Heart right ventricle (tissue), 16 donors: Measurements from ENCODE around the gene PRPF4. TPM values are rescaled to one million over a fixed set of nuclear protein-coding genes. Genes with fewer than 3 reads are reported as not detected.

ENCODE experiments used
- ATAC-seq, 8 donors: fragments of 200-7000 bp; cut with Tn5 transposase; one replicate each; pipeline ENCODE4 v1.9.1; 2020; ENCODE audit warnings: mild to moderate bottlenecking in 8 of 8, moderate library complexity in 8 of 8, moderate number of reproducible peaks in 1 of 8
- DNase-seq, 2 donors: peaks; one replicate each; pipeline ENCODE4 v3.0.0-alpha.2; 2020
- H3K27ac ChIP-seq, 10 donors: fragments of 200-600 bp; sonication (generic) in 2 of 10; one replicate each; pipeline versions ENCODE4 v1.5.0 to v1.8.0; 2020 to 2022; ENCODE audit warnings: mild to moderate bottlenecking in 3 of 10
- H3K27me3 ChIP-seq, 7 donors: fragments of 200-600 bp; one replicate each; pipeline ENCODE4 v1.8.0; 2021 to 2022; ENCODE audit warnings: mild to moderate bottlenecking in 2 of 7
- H3K36me3 ChIP-seq, 9 donors: fragments of 200-600 bp; sonication (generic) in 1 of 9; one replicate each; pipeline versions ENCODE4 v1.5.0 to v1.8.0; 2020 to 2022; ENCODE audit warnings: mild to moderate bottlenecking in 2 of 9
- H3K4me1 ChIP-seq, 9 donors: fragments of 200-600 bp; sonication (generic) in 1 of 9; one replicate each; pipeline versions ENCODE4 v1.5.0 to v1.8.0; 2020 to 2022; ENCODE audit warnings: mild to moderate bottlenecking in 4 of 9
- H3K4me3 ChIP-seq, 10 donors: fragments of 200-600 bp; sonication (generic) in 2 of 10; one replicate each; pipeline versions ENCODE4 v1.5.0 to v1.8.0; 2020 to 2022; ENCODE audit warnings: mild to moderate bottlenecking in 7 of 10, moderate library complexity in 2 of 10
- H3K9me3 ChIP-seq, 11 donors: fragments of 200-600 bp in 10 of 11; sonication (generic) in 2 of 11; one replicate each; pipeline versions ENCODE4 v1.5.0 to v1.8.0; 2013 to 2022; ENCODE audit warnings: mild to moderate bottlenecking in 2 of 11, control low read depth in 1 of 11, moderate library complexity in 1 of 11
- WGBS, 2 donors: extraction: QIAGEN DNeasy Blood & Tissue Kit; methylation state at CpG; one replicate each; pipeline ENCODE4 v1.1.7; 2013; ENCODE audit warnings: inconsistent platforms in 1 of 2; 5-methylcytosine and 5-hydroxymethylcytosine counted together
- intact Hi-C, 10 donors: fragments of 100-400 bp; cut with DNase I; formaldehyde crosslinking; loops; one replicate each; pipeline versions ENCODE4 v1.11.1 to v1.14.2; 2022
- polyA plus RNA-seq, 2 donors: library from polyadenylated mRNA; stranded (reverse); fragments of 200-250 nt; gene quantifications; one replicate each; pipeline ENCODE4 v1.2.3, GENCODE V29; 2013
- total RNA-seq, 10 donors: library from RNA; stranded (reverse); fragmentation: NEBNext Ultra II Directional in 3 of 10; extraction: Animal tissue kit (Norgen Biotek cat#: 25700) in 3 of 10; gene quantifications; one replicate each; pipeline versions ENCODE4 v1.2.1 to v1.2.4, GENCODE V29; 2021 to 2023
- TF ChIP-seq, protein P1 (sequence below), 9 donors: fragments of 200-600 bp; sonication (generic) in 2 of 9; IDR thresholded peaks; one replicate each; pipeline versions ENCODE4 v1.5.0 to v1.8.0; 2021 to 2022; ENCODE audit warnings: antibody characterized with exemption in 9 of 9, mild to moderate bottlenecking in 5 of 9, moderate library complexity in 1 of 9
- donor health status: Arrhythmogenic right ventricular cardiomyopathy.
- donor health status: ischemic (EF 13 %, LVEDD 7.1; RV severe dilation, severe dysfunction).
- donor health status: healthy with polysubstance abuse.
- donor health status: DM: no; HTN: yes; CAD: no.
- donor health status: DM: no; HTN: no; CAD: no.
- donor health status: ischemic (EF 25% LVEDD 6.9; RV normal size, moderate dysfunction).
- donor health status: ischemic (EF 25% LVEDD 5.7; RV mildly dilated, moderate dysfunction).
- donor health status: healthy.
- donor health status: DM: yes; HTN: yes; CAD: no.
- donor health status: Ischemic cardiomyopathy.
- donor health status: ischemic (EF 35%, LVEDD 5.7; RV mildly dilated, moderate dysfunction).
- donor health status: nonischemic (EF 11% LVEDD 7.7; RV severe dilation, severe dysfunction).
- donor health status: DM: yes; HTN: yes; CAD: no.
- donor health status: PGD.
- donor health status: ischemic (EF 29% LVEDD 5.4; RV normal size, mild dysfunction).
- donor health status: nonischemic (EF 23%, LVEDD 6.1; RV moderate dilation, normal function).

The PRPF4 gene
- total and polyA plus RNA-seq, 12 donors: 5.3 to 17.2 (median 13.3) TPM

GRCh38 chr9:113337714-113338113, 62.3 kb downstream of the PRPF4 start:
- DNase-seq: no peak
- H3K27ac ChIP-seq: no peak overlapping the region
- intact Hi-C loops: no loop called here
- H3K4me3 ChIP-seq: no peak overlapping the region
- no peak for ATAC-seq
- TF ChIP-seq, protein P1, sequence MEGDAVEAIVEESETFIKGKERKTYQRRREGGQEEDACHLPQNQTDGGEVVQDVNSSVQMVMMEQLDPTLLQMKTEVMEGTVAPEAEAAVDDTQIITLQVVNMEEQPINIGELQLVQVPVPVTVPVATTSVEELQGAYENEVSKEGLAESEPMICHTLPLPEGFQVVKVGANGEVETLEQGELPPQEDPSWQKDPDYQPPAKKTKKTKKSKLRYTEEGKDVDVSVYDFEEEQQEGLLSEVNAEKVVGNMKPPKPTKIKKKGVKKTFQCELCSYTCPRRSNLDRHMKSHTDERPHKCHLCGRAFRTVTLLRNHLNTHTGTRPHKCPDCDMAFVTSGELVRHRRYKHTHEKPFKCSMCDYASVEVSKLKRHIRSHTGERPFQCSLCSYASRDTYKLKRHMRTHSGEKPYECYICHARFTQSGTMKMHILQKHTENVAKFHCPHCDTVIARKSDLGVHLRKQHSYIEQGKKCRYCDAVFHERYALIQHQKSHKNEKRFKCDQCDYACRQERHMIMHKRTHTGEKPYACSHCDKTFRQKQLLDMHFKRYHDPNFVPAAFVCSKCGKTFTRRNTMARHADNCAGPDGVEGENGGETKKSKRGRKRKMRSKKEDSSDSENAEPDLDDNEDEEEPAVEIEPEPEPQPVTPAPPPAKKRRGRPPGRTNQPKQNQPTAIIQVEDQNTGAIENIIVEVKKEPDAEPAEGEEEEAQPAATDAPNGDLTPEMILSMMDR (IDR thresholded peaks at IDR 0.05): no peak
- no peaks in the 10 kb centered on the region for H3K9me3 ChIP-seq
- peaks cover 0 to 17% (median 12%) of the 10 kb centered on the region in 9 donors for H3K4me1 ChIP-seq
- peaks cover 0 to 5% (median 0%) of the 10 kb centered on the region in 9 donors for H3K36me3 ChIP-seq
- H3K27me3 ChIP-seq: no peaks in the 10 kb centered on the region
- WGBS, 2 donors: 89 to 93% methylated on average over 2 of the region's 2 CpGs

GRCh38 chr9:113340011-113340699, 64.7 kb downstream of the PRPF4 start, which contains the start of gene WDR31:
WDR31 (minus strand) TSS chr9:113340275; CDS start chr9:113332022, 8,253 bp downstream.
- Histone ChIP-seq H3K36me3 (peaks cover 0 to 5% (median 0%) of the 10 kb centered on the region in 9 donors), H3K27ac (peak within 1 kb of the TSS; percentile 53 to 88 (median 78)), H3K27me3 (no peaks in the 10 kb centered on the region), H3K4me1 (peaks cover 0 to 31% (median 22%) of the 10 kb centered on the region in 9 donors), H3K9me3 (no peaks in the 10 kb centered on the region), H3K4me3 (peak within 1 kb of the TSS; percentile 62 to 97 (median 75))
- peak; percentile 89 to 95 (median 92) for ATAC-seq
- TF ChIP-seq, protein P1 (IDR thresholded peaks at IDR 0.05): peak in 2 of 9 donors; percentile 15
- WGBS, 2 donors: 1% methylated on average over 46 of the region's 46 CpGs
- peak; percentile 86 to 88 for DNase-seq
- intact Hi-C loops: loop anchor here in 5 of 10 donors (2.0 to 5.0 kb wide), 4 partner anchors 37 to 62 kb away; partner anchors contain the start of genes ALAD (in 3 of the 5) and HDHD3 (in 1 of the 5)

DNA sequence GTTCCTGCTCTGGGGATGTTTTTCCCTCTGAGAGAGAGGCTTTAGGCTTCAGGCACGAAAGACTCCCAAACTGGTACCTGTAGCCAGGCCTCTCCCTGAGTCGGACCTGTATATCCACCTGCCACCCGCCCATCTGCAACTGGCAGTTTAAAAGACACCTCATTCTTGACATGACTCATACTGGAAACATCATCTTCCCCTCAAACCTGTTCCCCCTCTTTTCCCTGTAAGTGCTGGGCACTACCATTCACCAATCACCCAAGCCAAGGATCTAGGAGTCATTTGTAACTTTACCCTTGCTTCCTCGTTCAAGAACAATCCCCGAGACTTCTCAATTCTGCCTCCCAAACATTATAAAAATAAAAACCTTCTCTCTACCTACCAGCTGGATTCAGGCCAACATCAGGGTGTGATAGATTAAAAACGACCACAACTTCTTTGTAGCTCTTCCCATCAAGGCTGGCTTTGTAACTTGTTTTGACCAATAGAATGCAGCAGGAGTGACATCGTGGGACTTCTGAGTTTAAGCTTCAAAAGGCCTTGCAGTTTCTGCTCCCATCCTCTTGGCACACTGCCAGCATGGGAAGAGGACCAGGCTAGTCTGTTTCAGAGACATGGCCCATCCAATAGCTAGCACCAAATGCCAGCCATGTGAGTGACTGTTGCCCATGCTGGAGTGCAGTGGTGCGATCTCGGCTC, 66.4 kb downstream of the PRPF4 start:
- Histone ChIP-seq H3K27me3 (no peaks in the 10 kb centered on the region), H3K4me3 (no peak overlapping the region), H3K9me3 (no peaks in the 10 kb centered on the region), H3K4me1 (peaks cover 0 to 31% (median 22%) of the 10 kb centered on the region in 9 donors), H3K27ac (no peak overlapping the region), H3K36me3 (no peaks in the 10 kb centered on the region)
- TF ChIP-seq, protein P1 (IDR thresholded peaks at IDR 0.05): no peak
- intact Hi-C loops: loop anchor here in 5 of 10 donors (2.0 to 5.0 kb wide), 4 partner anchors 35 to 60 kb away; partner anchors contain the start of genes ALAD (in 3 of the 5) and HDHD3 (in 1 of the 5)
- no peak for DNase-seq
- ATAC-seq: no peak
- 69 to 72% methylated on average over 9 of the region's 9 CpGs for WGBS, 2 donors

Other genes with a start within 250 kb of the PRPF4 start
- gene ZFP37, start 218.9 kb upstream of the PRPF4 start, total RNA-seq: 1 to 10 TPM in 9 of 10 donors, under 1 TPM in 1; 0.67 to 2.3 (median 1.6) TPM
- under 1 TPM; 0.51 to 0.80 TPM for gene ZFP37, start 218.9 kb upstream of the PRPF4 start, polyA plus RNA-seq
- gene SLC31A2, start 124.7 kb upstream of the PRPF4 start, total RNA-seq: 10 to 100 TPM in 5 of 10 donors, 1 to 10 TPM in 5; 6.8 to 19.3 (median 10.2) TPM
- 10 to 100 TPM in 1 of 2 donors, 1 to 10 TPM in 1; 9.1 to 10.3 TPM for gene SLC31A2, start 124.7 kb upstream of the PRPF4 start, polyA plus RNA-seq
- 10 to 100 TPM; 16.3 to 27.9 (median 20.1) TPM for gene FKBP15, start 54.4 kb upstream of the PRPF4 start, total RNA-seq
- gene FKBP15, start 54.4 kb upstream of the PRPF4 start, polyA plus RNA-seq: 10 to 100 TPM; 10.7 to 12.4 TPM
- gene SLC31A1, start 54.1 kb upstream of the PRPF4 start, total RNA-seq: 10 to 100 TPM in 7 of 10 donors, 1 to 10 TPM in 3; 9.3 to 18.4 (median 10.9) TPM
- gene SLC31A1, start 54.1 kb upstream of the PRPF4 start, polyA plus RNA-seq: 10 to 100 TPM in 1 of 2 donors, 1 to 10 TPM in 1; 3.6 to 13.0 TPM
- 10 to 100 TPM; 26.7 to 39.7 (median 30.8) TPM for gene CDC26, start 86 bp upstream of the PRPF4 start, total RNA-seq
- gene CDC26, start 86 bp upstream of the PRPF4 start, polyA plus RNA-seq: 10 to 100 TPM; 24.6 to 48.8 TPM
- under 1 TPM in 1 of 10 donors, not detected in 9; 0.53 TPM for gene RNF183, start 27.7 kb downstream of the PRPF4 start, total RNA-seq
- under 1 TPM in 1 of 2 donors, not detected in 1; 0.03 TPM for gene RNF183, start 27.7 kb downstream of the PRPF4 start, polyA plus RNA-seq
- 10 to 100 TPM; 13.6 to 29.0 (median 18.8) TPM for gene WDR31, start 64.6 kb downstream of the PRPF4 start, total RNA-seq
- gene WDR31, start 64.6 kb downstream of the PRPF4 start, polyA plus RNA-seq: 1 to 10 TPM; 3.4 to 7.9 TPM
- gene BSPRY, start 73.9 kb downstream of the PRPF4 start, total RNA-seq: 1 to 10 TPM in 8 of 10 donors, under 1 TPM in 2; 0.55 to 4.2 (median 1.6) TPM
- gene BSPRY, start 73.9 kb downstream of the PRPF4 start, polyA plus RNA-seq: 1 to 10 TPM in 1 of 2 donors, under 1 TPM in 1; 0.44 to 2.8 TPM
- 10 to 100 TPM; 10.9 to 40.3 (median 17.2) TPM for gene HDHD3, start 101.3 kb downstream of the PRPF4 start, total RNA-seq
- gene HDHD3, start 101.3 kb downstream of the PRPF4 start, polyA plus RNA-seq: 10 to 100 TPM; 20.0 to 42.5 TPM
- gene ALAD, start 125.6 kb downstream of the PRPF4 start, total RNA-seq: 100 to 1,000 TPM in 6 of 10 donors, 10 to 100 TPM in 4; 60.9 to 239 (median 103) TPM
- gene ALAD, start 125.6 kb downstream of the PRPF4 start, polyA plus RNA-seq: 10 to 100 TPM; 48.4 to 54.9 TPM
- gene POLE3, start 135.0 kb downstream of the PRPF4 start, total RNA-seq: 10 to 100 TPM; 19.0 to 26.9 (median 23.1) TPM
- 10 to 100 TPM; 14.2 to 45.0 TPM for gene POLE3, start 135.0 kb downstream of the PRPF4 start, polyA plus RNA-seq
- 1 to 10 TPM in 1 of 10 donors, under 1 TPM in 7, not detected in 2; 0.17 to 1.1 (median 0.31) TPM for gene C9orf43, start 135.1 kb downstream of the PRPF4 start, total RNA-seq
- under 1 TPM; 0.06 to 0.29 TPM for gene C9orf43, start 135.1 kb downstream of the PRPF4 start, polyA plus RNA-seq
- gene RGS3, start 188.1 kb downstream of the PRPF4 start, total RNA-seq: 100 to 1,000 TPM in 9 of 10 donors, 10 to 100 TPM in 1; 98.7 to 201 (median 140) TPM
- 100 to 1,000 TPM in 1 of 2 donors, 10 to 100 TPM in 1; 65.4 to 125 TPM for gene RGS3, start 188.1 kb downstream of the PRPF4 start, polyA plus RNA-seq